Measurements from ENCODE around the gene DNAJA4.

Gene DNAJA4

GRCh38 chr15:78308422-78309032 lies 44.2 kb downstream of the DNAJA4 start:
- TF ChIP-seq TAF1 (IDR thresholded peaks at IDR 0.05; ENCODE audit: low read depth, low read length) (no peak), PAX5 (IDR thresholded peaks at IDR 0.05; ENCODE audit: insufficient read depth, low read length, severe bottlenecking) (no peak), POLR2A (IDR thresholded peaks at IDR 0.05; ENCODE audit: low read depth, low read length) (no peak), POLR2AphosphoS5 (IDR thresholded peaks at IDR 0.05; ENCODE audit: low read depth, low read length) (no peak), SPI1 (IDR thresholded peaks at IDR 0.05; ENCODE audit: low read depth, low read length) (no peak), POU2F2 (IDR thresholded peaks at IDR 0.05; ENCODE audit: low read depth, low read length) (no peak)
- peak; percentile 73 for FAIRE-seq
- peak; percentile 47 for DNase-seq (ENCODE audit: insufficient read length, low spot score)

GRCh38 chr15:78311292-78311691 lies 46.9 kb downstream of the DNAJA4 start:
- DNase-seq (ENCODE audit: insufficient read length, low spot score): no peak
- FAIRE-seq: no peak
- TF ChIP-seq PAX5 (IDR thresholded peaks at IDR 0.05; ENCODE audit: insufficient read depth, low read length, severe bottlenecking) (no peak), SPI1 (IDR thresholded peaks at IDR 0.05; ENCODE audit: low read depth, low read length) (no peak), TAF1 (IDR thresholded peaks at IDR 0.05; ENCODE audit: low read depth, low read length) (no peak), POLR2AphosphoS5 (IDR thresholded peaks at IDR 0.05; ENCODE audit: low read depth, low read length) (no peak), POU2F2 (IDR thresholded peaks at IDR 0.05; ENCODE audit: low read depth, low read length) (no peak), POLR2A (IDR thresholded peaks at IDR 0.05; ENCODE audit: low read depth, low read length) (no peak)

- no peak for TF ChIP-seq POLR2A (IDR thresholded peaks at IDR 0.05; ENCODE audit: low read depth, low read length)
- no peak for TF ChIP-seq TAF1 (IDR thresholded peaks at IDR 0.05; ENCODE audit: low read depth, low read length)
- TF ChIP-seq PAX5 (IDR thresholded peaks at IDR 0.05; ENCODE audit: insufficient read depth, low read length, severe bottlenecking): no peak
- no peak for TF ChIP-seq SPI1 (IDR thresholded peaks at IDR 0.05; ENCODE audit: low read depth, low read length)
- TF ChIP-seq POLR2AphosphoS5 (IDR thresholded peaks at IDR 0.05; ENCODE audit: low read depth, low read length): no peak
- TF ChIP-seq POU2F2 (IDR thresholded peaks at IDR 0.05; ENCODE audit: low read depth, low read length): no peak
- FAIRE-seq: no peak
- no peak for DNase-seq (ENCODE audit: insufficient read length, low spot score)
Measured at GRCh38 chr15:78312536-78312935, 48.2 kb downstream of the DNAJA4 start.

- FAIRE-seq: no peak
- TF ChIP-seq POLR2AphosphoS5 (IDR thresholded peaks at IDR 0.05; ENCODE audit: low read depth, low read length): no peak
- no peak for TF ChIP-seq POLR2A (IDR thresholded peaks at IDR 0.05; ENCODE audit: low read depth, low read length)
- TF ChIP-seq PAX5 (IDR thresholded peaks at IDR 0.05; ENCODE audit: insufficient read depth, low read length, severe bottlenecking): no peak
- TF ChIP-seq SPI1 (IDR thresholded peaks at IDR 0.05; ENCODE audit: low read depth, low read length): no peak
- no peak for DNase-seq (ENCODE audit: insufficient read length, low spot score)
Measured at GRCh38 chr15:78312957-78313356, 48.6 kb downstream of the DNAJA4 start.

- FAIRE-seq: no peak
- TF ChIP-seq TAF1 (IDR thresholded peaks at IDR 0.05; ENCODE audit: low read depth, low read length) (no peak), SPI1 (IDR thresholded peaks at IDR 0.05; ENCODE audit: low read depth, low read length) (no peak), POLR2AphosphoS5 (IDR thresholded peaks at IDR 0.05; ENCODE audit: low read depth, low read length) (no peak), PAX5 (IDR thresholded peaks at IDR 0.05; ENCODE audit: insufficient read depth, low read length, severe bottlenecking) (no peak), POLR2A (IDR thresholded peaks at IDR 0.05; ENCODE audit: low read depth, low read length) (no peak), POU2F2 (IDR thresholded peaks at IDR 0.05; ENCODE audit: low read depth, low read length) (no peak)
Measured at GRCh38 chr15:78313383-78313782, 49.0 kb downstream of the DNAJA4 start.

GRCh38 chr15:78314181-78314581 lies 49.8 kb downstream of the DNAJA4 start:
- FAIRE-seq: no peak
- TF ChIP-seq SPI1 (IDR thresholded peaks at IDR 0.05; ENCODE audit: low read depth, low read length): no peak
- no peak for TF ChIP-seq TAF1 (IDR thresholded peaks at IDR 0.05; ENCODE audit: low read depth, low read length)
- no peak for DNase-seq (ENCODE audit: insufficient read length, low spot score)

More at GRCh38 chr15:78313383-78313782, 49.0 kb downstream of the DNAJA4 start:
- no peak for DNase-seq (ENCODE audit: insufficient read length, low spot score)

GRCh38 chr15:78315686-78316282 lies 51.4 kb downstream of the DNAJA4 start:
- DNase-seq (ENCODE audit: insufficient read length, low spot score): no peak
- peak; percentile 9 for FAIRE-seq
- TF ChIP-seq SPI1 (IDR thresholded peaks at IDR 0.05; ENCODE audit: low read depth, low read length): no peak
- no peak for TF ChIP-seq POLR2AphosphoS5 (IDR thresholded peaks at IDR 0.05; ENCODE audit: low read depth, low read length)
- TF ChIP-seq PAX5 (IDR thresholded peaks at IDR 0.05; ENCODE audit: insufficient read depth, low read length, severe bottlenecking): no peak
- TF ChIP-seq TAF1 (IDR thresholded peaks at IDR 0.05; ENCODE audit: low read depth, low read length): no peak
- no peak for TF ChIP-seq POU2F2 (IDR thresholded peaks at IDR 0.05; ENCODE audit: low read depth, low read length)
- TF ChIP-seq POLR2A (IDR thresholded peaks at IDR 0.05; ENCODE audit: low read depth, low read length): no peak

- no peak for FAIRE-seq
- no peak for DNase-seq (ENCODE audit: insufficient read length, low spot score)
- TF ChIP-seq TAF1 (IDR thresholded peaks at IDR 0.05; ENCODE audit: low read depth, low read length) (no peak), POU2F2 (IDR thresholded peaks at IDR 0.05; ENCODE audit: low read depth, low read length) (no peak), PAX5 (IDR thresholded peaks at IDR 0.05; ENCODE audit: insufficient read depth, low read length, severe bottlenecking) (no peak), POLR2A (IDR thresholded peaks at IDR 0.05; ENCODE audit: low read depth, low read length) (no peak), POLR2AphosphoS5 (IDR thresholded peaks at IDR 0.05; ENCODE audit: low read depth, low read length) (no peak), SPI1 (IDR thresholded peaks at IDR 0.05; ENCODE audit: low read depth, low read length) (no peak)
Measured at GRCh38 chr15:78316283-78317083, 52.1 kb downstream of the DNAJA4 start.

- FAIRE-seq: no peak
- no peak for DNase-seq (ENCODE audit: insufficient read length, low spot score)
- TF ChIP-seq TAF1 (IDR thresholded peaks at IDR 0.05; ENCODE audit: low read depth, low read length): no peak
- TF ChIP-seq POLR2A (IDR thresholded peaks at IDR 0.05; ENCODE audit: low read depth, low read length): no peak
- no peak for TF ChIP-seq POLR2AphosphoS5 (IDR thresholded peaks at IDR 0.05; ENCODE audit: low read depth, low read length)
- no peak for TF ChIP-seq POU2F2 (IDR thresholded peaks at IDR 0.05; ENCODE audit: low read depth, low read length)
- TF ChIP-seq SPI1 (IDR thresholded peaks at IDR 0.05; ENCODE audit: low read depth, low read length): no peak
- no peak for TF ChIP-seq PAX5 (IDR thresholded peaks at IDR 0.05; ENCODE audit: insufficient read depth, low read length, severe bottlenecking)
Measured at GRCh38 chr15:78317145-78317836, 52.9 kb downstream of the DNAJA4 start.
